GM12878 (cell line): Measurements from ENCODE around the gene FBXO38. TPM values are rescaled to one million over a fixed set of nuclear protein-coding genes. Genes with fewer than 3 reads are reported as not detected.

Experiments
- ATAC-seq: fragments of 200-7000 bp; cut with Tn5 transposase; 3 replicates; pipeline ENCODE4 v1.9.1; 2020; ENCODE audit warnings: mild to moderate bottlenecking, moderate library complexity
- BruUV-seq: library from RNA; stranded (reverse); fragments of 400-500 nt; replicated peaks from 2 replicates; lab custom pipeline; 2021; lab: Mats Ljungman, UMichigan
- CTCF ChIA-PET: fragments of 300-600 bp; sonication (Branson Sonifier 250); formaldehyde crosslinking; extraction: SDS; loops from one replicate; lab custom pipeline; 2021; ENCODE audit warnings: inconsistent platforms; lab: Yijun Ruan, JAX
- POLR2A ChIA-PET: fragments of 350-600 bp; formaldehyde crosslinking; extraction: SDS; loops from one replicate; lab custom pipeline; 2021; ENCODE audit warnings: inconsistent platforms; lab: Charles Lee
- RAD21 ChIA-PET: fragments of 300-600 bp; sonication (Branson Sonifier 250); formaldehyde crosslinking; loops from one replicate; lab custom pipeline; 2023; ENCODE audit warnings: antibody characterized with exemption; ENCODE audit not compliant: unreplicated experiment; lab: Charles Lee
- SMC1A ChIA-PET: fragments of 300-600 bp; sonication (Branson Sonifier 250); formaldehyde crosslinking; loops from one replicate; lab custom pipeline; 2023; ENCODE audit not compliant: unreplicated experiment, uncharacterized antibody; lab: Charles Lee
- DNase-seq: peaks from one replicate; pipeline ENCODE4 v3.0.0-alpha.2; 2011; ENCODE audit warnings: low read depth, low spot score
- FAIRE-seq: peaks from 3 replicates; lab custom pipeline; 2011; peaks lifted over from hg19 to GRCh38; lab: Jason Lieb, UNC
- H2AFZ ChIP-seq: 2 replicates; pipeline ENCODE4 v1.6.0; 2011; ENCODE audit warnings: low read depth, low read length, control low read depth; ENCODE audit not compliant: control insufficient read depth
- H3K27ac ChIP-seq: 2 replicates; pipeline ENCODE4 v1.5.1; 2011; ENCODE audit warnings: control low read depth; ENCODE audit not compliant: control insufficient read depth, insufficient read depth
- H3K27me3 ChIP-seq, 2 experiments: replicated peaks in 1 of 2; 2 replicates each; pipeline versions ENCODE4 v1.6.0 to v1.6.1; 2011; ENCODE audit warnings: low read length in 1 of 2; ENCODE audit not compliant: control insufficient read depth in 2 of 2, insufficient read depth in 2 of 2
- H3K36me3 ChIP-seq, 2 experiments: 2 replicates each; pipeline ENCODE4 v1.5.1; 2011; ENCODE audit warnings: low read length in 1 of 2; ENCODE audit not compliant: control insufficient read depth in 2 of 2, insufficient read depth in 2 of 2
- H3K4me1 ChIP-seq: 2 replicates; pipeline ENCODE4 v1.6.1; 2011; ENCODE audit warnings: mild to moderate bottlenecking, low read length, moderate library complexity, mixed read lengths; ENCODE audit not compliant: control insufficient read depth, insufficient read depth
- H3K4me2 ChIP-seq: 2 replicates; pipeline ENCODE4 v1.6.0; 2011; ENCODE audit warnings: control low read depth; ENCODE audit not compliant: control insufficient read depth, insufficient read depth
- H3K4me3 ChIP-seq: fragments of 200-600 bp; sonication (generic); 2 replicates; pipeline ENCODE4 v1.5.1; 2016
- H3K79me2 ChIP-seq: 2 replicates; pipeline ENCODE4 v1.6.0; 2011; ENCODE audit warnings: low read length; ENCODE audit not compliant: control insufficient read depth, insufficient read depth
- H3K9ac ChIP-seq: 2 replicates; pipeline ENCODE4 v1.8.0; 2011; ENCODE audit warnings: low read length, control low read depth, mixed read lengths; ENCODE audit not compliant: control insufficient read depth, insufficient read depth
- H3K9me3 ChIP-seq: replicated peaks from 3 replicates; pipeline ENCODE4 v1.5.1; 2011; ENCODE audit warnings: mild to moderate bottlenecking, low read length; ENCODE audit not compliant: control insufficient read depth, insufficient read depth
- H4K20me1 ChIP-seq: 2 replicates; pipeline ENCODE4 v1.6.0; 2011; ENCODE audit not compliant: control insufficient read depth, insufficient read depth
- BCL3 ChIP-seq: IDR thresholded peaks from 2 replicates; pipeline ENCODE4 v1.6.1; 2011; ENCODE audit warnings: borderline replicate concordance, low read depth, mild to moderate bottlenecking, moderate library complexity, low read length; ENCODE audit not compliant: insufficient read depth, poor library complexity, severe bottlenecking
- CREM ChIP-seq: IDR thresholded peaks from 2 replicates; pipeline ENCODE4 v1.6.1; 2014; ENCODE audit warnings: antibody characterized with exemption, low read depth
- E2F8 ChIP-seq: fragments of 450-650 bp; IDR thresholded peaks from 2 replicates; pipeline ENCODE4 v1.6.1; 2018; ENCODE audit warnings: mild to moderate bottlenecking, low read depth, moderate library complexity; ENCODE audit not compliant: partially characterized antibody
- HDAC2 ChIP-seq: fragments of 200-600 bp; sonication (generic); IDR thresholded peaks from 2 replicates; pipeline ENCODE4 v1.6.1; 2017
- IRF4 ChIP-seq: IDR thresholded peaks from 2 replicates; pipeline ENCODE4 v1.6.1; 2011; ENCODE audit warnings: low read depth, low read length
- MAX ChIP-seq: IDR thresholded peaks from 2 replicates; pipeline ENCODE4 v1.6.1; 2012; ENCODE audit warnings: low read depth, low read length, improper control_type of control experiment
- MTA3 ChIP-seq: IDR thresholded peaks from 2 replicates; pipeline ENCODE4 v1.6.1; 2012; ENCODE audit warnings: low read length, inconsistent platforms, borderline replicate concordance
- RAD51 ChIP-seq: fragments of 450-650 bp; IDR thresholded peaks from 2 replicates; pipeline ENCODE4 v1.6.1; 2016; ENCODE audit warnings: moderate library complexity, mild to moderate bottlenecking, inconsistent platforms
- SUPT20H ChIP-seq: IDR thresholded peaks from 2 replicates; pipeline ENCODE4 v1.6.1; 2011; ENCODE audit warnings: low read depth, mild to moderate bottlenecking, low read length, moderate library complexity, borderline replicate concordance; ENCODE audit not compliant: control insufficient read depth
- USF1 ChIP-seq: IDR thresholded peaks from 2 replicates; pipeline ENCODE4 v1.6.1; 2011; ENCODE audit warnings: borderline replicate concordance, low read depth, mild to moderate bottlenecking, moderate library complexity, mixed read lengths, low read length; ENCODE audit not compliant: insufficient read depth; ENCODE audit errors: extremely low read length
- YY1 ChIP-seq: IDR thresholded peaks from 2 replicates; pipeline ENCODE4 v1.6.1; 2011; ENCODE audit warnings: low read depth, mild to moderate bottlenecking, low read length
- ZNF687 ChIP-seq: fragments of 450-650 bp; IDR thresholded peaks from 2 replicates; pipeline ENCODE4 v1.6.1; 2017; ENCODE audit warnings: mild to moderate bottlenecking, moderate library complexity
- WGBS: methylation state at CpG from one replicate; pipeline ENCODE4 v1.1.6; 2016; ENCODE audit warnings: low lambda C conversion rate; ENCODE audit not compliant: insufficient replicate concordance, insufficient coverage; ENCODE audit errors: missing lambda C conversion rate; 5-methylcytosine and 5-hydroxymethylcytosine counted together
- in situ Hi-C: fragments of 300-500 bp; cut with MboI; formaldehyde crosslinking; loops from 9 replicates; pipeline ENCODE4 v1.14.3; 2018; ENCODE audit warnings: mixed read lengths
- intact Hi-C: fragments of 100-400 bp; cut with micrococcal nuclease; formaldehyde crosslinking; loops from one replicate; pipeline ENCODE4 v1.14.2; 2022; ENCODE audit not compliant: unreplicated experiment
- polyA plus RNA-seq, 11 experiments: library from polyadenylated mRNA; depleted of rRNA in 4 of 11; unstranded in 6 of 11; stranded (reverse) in 5 of 11; fragments of >200 nt; fragmentation: Nextera tagmentation in 4 of 11; fragmentation: Illumina TruSeq in 1 of 11; extraction: Ambion mirVana in 4 of 11; extraction: Trizol in 1 of 11; gene quantifications; 1 replicate in 1 of 11; 2 replicates in 10 of 11; pipeline versions ENCODE4 v1.2.1 to v1.2.3, GENCODE V29; 2011 to 2016; ENCODE audit warnings: inconsistent platforms in 2 of 11, missing spikeins in 2 of 11, low read depth in 1 of 11
- total RNA-seq, 4 experiments: library from RNA; depleted of rRNA in 3 of 4; stranded (reverse); fragments of >200 nt in 3 of 4; fragmentation: Illumina TruSeq in 1 of 4; extraction: Trizol in 1 of 4; gene quantifications; 2 replicates each; pipeline versions ENCODE4 v1.2.1 to v1.2.3, GENCODE V29; 2013 to 2021

Gene FBXO38
- total and polyA plus RNA-seq, 10 of the 15 experiments (the other 5 are each of a cell fraction or from before 2014, with no cell fraction given) = 9.1 to 44.6 (median 28.3) TPM

GRCh38 chr5:148474025-148474511, 90.3 kb downstream of the FBXO38 start (continued):
- no peak for TF ChIP-seq E2F8
- TF ChIP-seq BCL3 = no peak
- no peak for TF ChIP-seq RAD51
- TF ChIP-seq, all 136 proteins: peak for 0

GRCh38 chr5:148476302-148476701, 92.5 kb downstream of the FBXO38 start:
- FAIRE-seq (no peak), DNase-seq (no peak), ATAC-seq (no peak)
- no peaks in the 10 kb centered on the region for H4K20me1 ChIP-seq
- no peaks in the 10 kb centered on the region for H3K9me3 ChIP-seq
- 52% methylated on average over 3 of the region's 3 CpGs for WGBS
- ChIA-PET RAD21 (no interaction called here), SMC1A (no interaction called here), CTCF (interaction anchor here (1.3 kb wide), 1 partner anchor 33 kb away, joined by 3 read pairs; no protein-coding TSS in a partner anchor), POLR2A (no interaction called here)
- H3K79me2 ChIP-seq = no peaks in the 10 kb centered on the region
- no peak overlapping the region for H2AFZ ChIP-seq
- in situ Hi-C loops (loop anchor here (25.0 kb wide), 1 partner anchor 289 kb away; no protein-coding TSS in a partner anchor), intact Hi-C loops (no loop called here)
- no peak overlapping the region for H3K4me2 ChIP-seq
- H3K4me3 ChIP-seq = no peak overlapping the region
- H3K4me1 ChIP-seq = no peaks in the 10 kb centered on the region
- H3K27ac ChIP-seq = no peak overlapping the region
- BruUV-seq = no TSS peak
- no peak overlapping the region for H3K9ac ChIP-seq
- H3K27me3 ChIP-seq = no peaks in the 10 kb centered on the region; a peak in 1 of 4 replicates
- no peaks in the 10 kb centered on the region for H3K36me3 ChIP-seq
- no peak for TF ChIP-seq YY1
- no peak for TF ChIP-seq SUPT20H
- TF ChIP-seq CREM = no peak
- no peak for TF ChIP-seq HDAC2
- no peak for TF ChIP-seq MTA3
- no peak for TF ChIP-seq ZNF687
- TF ChIP-seq USF1 = no peak
- TF ChIP-seq IRF4 = no peak
- TF ChIP-seq MAX = no peak
